Measurements from ENCODE around the gene ZNF830. TPM values are rescaled to one million over a fixed set of nuclear protein-coding genes. Genes with fewer than 3 reads are reported as not detected.

The ZNF830 gene
- total and polyA plus RNA-seq, 9 of the 15 experiments (the other 6 are each of a cell fraction or from before 2014, with no cell fraction given): 13.1 to 28.7 (median 21.7) TPM

GRCh38 chr17:34961093-34961911, at the start of gene ZNF830, which contains the start of gene CCT6B (continued):
- TF ChIP-seq KDM1A (IDR thresholded peaks at IDR 0.05): no peak
- TF ChIP-seq CHD7 (IDR thresholded peaks at IDR 0.05; ENCODE audit: low read depth, low read length): no peak
- TF ChIP-seq EZH2 (IDR thresholded peaks at IDR 0.05; ENCODE audit: borderline replicate concordance, low read depth, low read length): no peak
- no peak for TF ChIP-seq ZNF785 (CRISPR knock-in tag; IDR thresholded peaks at IDR 0.05)
- TF ChIP-seq POLR3G (IDR thresholded peaks at IDR 0.05; ENCODE audit: extremely low read depth, insufficient read length, insufficient replicate concordance): no peak
- TF ChIP-seq FOXP1 (CRISPR knock-in tag; IDR thresholded peaks at IDR 0.05): no peak
- no peak for TF ChIP-seq ZNF318 (IDR thresholded peaks at IDR 0.05; ENCODE audit: borderline replicate concordance in 1 of 2, low read depth in 1 of 2)

Measured in K562 (cell line).